Measurements from ENCODE around the gene MCUR1. TPM values are rescaled to one million over a fixed set of nuclear protein-coding genes. Genes with fewer than 3 reads are reported as not detected.

The MCUR1 gene
- total and polyA plus RNA-seq, 2 donors (not counting 1 experiment from before 2014, with no cell fraction given) = 6.3 to 12.4 TPM

- Histone ChIP-seq H3K4me1 (ENCODE audit: control insufficient read depth, extremely low read depth, insufficient read depth, low read length) (no peaks in the 10 kb centered on the region), H3K9me3 (ENCODE audit: control insufficient read depth, insufficient read depth, low read depth, low read length) (no peaks in the 10 kb centered on the region), H3K4me2 (ENCODE audit: extremely low read depth, insufficient read depth, low read length) (peak overlapping the region; percentile 44), H3K4me3 (replicated peaks in 1 of 4; ENCODE audit: control extremely low read depth in 1 of 4, insufficient read depth in 1 of 4, low read depth in 3 of 4, low read length in 4 of 4) (peak overlapping the region in 2 of 4 experiments; percentile 17 to 37), H3K36me3 (ENCODE audit: control insufficient read depth, insufficient read depth, low read length) (no peaks in the 10 kb centered on the region), H3K27me3 (ENCODE audit: control insufficient read depth, insufficient read depth, low read length) (no peaks in the 10 kb centered on the region), H3K9ac (ENCODE audit: insufficient read depth, low read length) (no peak overlapping the region), H2AFZ (ENCODE audit: low read length) (no peak overlapping the region), H3K27ac (ENCODE audit: insufficient read depth, low read length) (no peak overlapping the region), H3K79me2 (ENCODE audit: control insufficient read depth, insufficient read depth, low read length) (no peaks in the 10 kb centered on the region), H4K20me1 (ENCODE audit: control insufficient read depth, extremely low read depth, insufficient read depth, low read length) (no peaks in the 10 kb centered on the region)
- DNase-seq (ENCODE audit: low read depth in 2 of 2) = peak in 1 of 2 donors; percentile 13
- no peak for TF ChIP-seq EZH2 (IDR thresholded peaks at IDR 0.05; ENCODE audit: low read length, missing control alignments)
- TF ChIP-seq, protein P1, sequence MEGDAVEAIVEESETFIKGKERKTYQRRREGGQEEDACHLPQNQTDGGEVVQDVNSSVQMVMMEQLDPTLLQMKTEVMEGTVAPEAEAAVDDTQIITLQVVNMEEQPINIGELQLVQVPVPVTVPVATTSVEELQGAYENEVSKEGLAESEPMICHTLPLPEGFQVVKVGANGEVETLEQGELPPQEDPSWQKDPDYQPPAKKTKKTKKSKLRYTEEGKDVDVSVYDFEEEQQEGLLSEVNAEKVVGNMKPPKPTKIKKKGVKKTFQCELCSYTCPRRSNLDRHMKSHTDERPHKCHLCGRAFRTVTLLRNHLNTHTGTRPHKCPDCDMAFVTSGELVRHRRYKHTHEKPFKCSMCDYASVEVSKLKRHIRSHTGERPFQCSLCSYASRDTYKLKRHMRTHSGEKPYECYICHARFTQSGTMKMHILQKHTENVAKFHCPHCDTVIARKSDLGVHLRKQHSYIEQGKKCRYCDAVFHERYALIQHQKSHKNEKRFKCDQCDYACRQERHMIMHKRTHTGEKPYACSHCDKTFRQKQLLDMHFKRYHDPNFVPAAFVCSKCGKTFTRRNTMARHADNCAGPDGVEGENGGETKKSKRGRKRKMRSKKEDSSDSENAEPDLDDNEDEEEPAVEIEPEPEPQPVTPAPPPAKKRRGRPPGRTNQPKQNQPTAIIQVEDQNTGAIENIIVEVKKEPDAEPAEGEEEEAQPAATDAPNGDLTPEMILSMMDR (conservative IDR thresholded peaks at IDR 0.05 in 1 of 2, IDR thresholded peaks at IDR 0.05 in 1 of 2; ENCODE audit: low read depth in 1 of 2, low read length in 2 of 2) = no peak
Measured at GRCh38 chr6:13859871-13860555, 45.7 kb upstream of the MCUR1 start.

DNA sequence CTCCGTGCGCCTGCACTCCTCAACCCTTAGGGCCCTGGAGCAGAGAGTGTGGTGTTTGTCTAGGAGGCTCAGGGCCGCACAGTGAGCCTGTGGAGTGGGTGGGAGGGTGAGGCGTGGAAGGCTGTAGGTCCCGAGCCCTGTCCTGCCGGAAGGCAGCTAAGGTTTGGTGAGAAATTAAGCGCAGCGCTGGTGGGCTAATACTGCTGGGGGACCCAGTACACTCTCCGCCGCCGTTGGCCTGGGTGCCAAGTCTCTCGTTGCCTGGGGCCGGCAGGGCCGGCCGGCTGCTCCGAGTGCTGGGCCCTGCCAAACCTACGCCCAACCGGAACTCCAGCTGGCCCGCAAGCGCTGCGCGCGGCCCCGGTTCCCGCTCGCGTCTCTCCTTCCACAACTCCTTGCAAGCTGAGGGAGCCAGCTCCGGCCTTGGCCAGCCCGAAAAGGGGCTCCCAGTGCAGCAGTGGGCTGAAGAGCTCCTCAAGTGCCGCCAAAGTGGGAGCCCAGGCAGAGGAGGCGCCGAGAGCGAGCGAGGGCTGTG is 40.4 kb upstream of the MCUR1 start:
- Histone ChIP-seq H3K79me2 (ENCODE audit: control insufficient read depth, insufficient read depth, low read length) (no peaks in the 10 kb centered on the region), H3K27ac (ENCODE audit: insufficient read depth, low read length) (no peak overlapping the region), H3K4me1 (ENCODE audit: control insufficient read depth, extremely low read depth, insufficient read depth, low read length) (no peaks in the 10 kb centered on the region), H4K20me1 (ENCODE audit: control insufficient read depth, extremely low read depth, insufficient read depth, low read length) (no peaks in the 10 kb centered on the region), H3K4me2 (ENCODE audit: extremely low read depth, insufficient read depth, low read length) (no peak overlapping the region), H3K36me3 (ENCODE audit: control insufficient read depth, insufficient read depth, low read length) (no peaks in the 10 kb centered on the region), H3K9ac (ENCODE audit: insufficient read depth, low read length) (no peak overlapping the region), H3K27me3 (ENCODE audit: control insufficient read depth, insufficient read depth, low read length) (no peaks in the 10 kb centered on the region), H3K4me3 (replicated peaks in 1 of 4; ENCODE audit: control extremely low read depth in 1 of 4, insufficient read depth in 1 of 4, low read depth in 3 of 4, low read length in 4 of 4) (no peak overlapping the region), H2AFZ (ENCODE audit: low read length) (no peak overlapping the region), H3K9me3 (ENCODE audit: control insufficient read depth, insufficient read depth, low read depth, low read length) (no peaks in the 10 kb centered on the region)
- TF ChIP-seq, protein P1 (conservative IDR thresholded peaks at IDR 0.05 in 1 of 2, IDR thresholded peaks at IDR 0.05 in 1 of 2; ENCODE audit: low read depth in 1 of 2, low read length in 2 of 2) = no peak
- no peak for TF ChIP-seq EZH2 (IDR thresholded peaks at IDR 0.05; ENCODE audit: low read length, missing control alignments)
- DNase-seq (ENCODE audit: low read depth in 2 of 2) = no peak

- H3K27me3 ChIP-seq (ENCODE audit: control insufficient read depth, insufficient read depth, low read length) = no peaks in the 10 kb centered on the region
Measured at GRCh38 chr6:13853871-13854270, 39.5 kb upstream of the MCUR1 start.

More at GRCh38 chr6:13853871-13854270, 39.5 kb upstream of the MCUR1 start:
- H3K4me1 ChIP-seq (ENCODE audit: control insufficient read depth, extremely low read depth, insufficient read depth, low read length) = no peaks in the 10 kb centered on the region
- H2AFZ ChIP-seq (ENCODE audit: low read length) = no peak overlapping the region
- no peaks in the 10 kb centered on the region for H3K79me2 ChIP-seq (ENCODE audit: control insufficient read depth, insufficient read depth, low read length)
- TF ChIP-seq, protein P1 (conservative IDR thresholded peaks at IDR 0.05 in 1 of 2, IDR thresholded peaks at IDR 0.05 in 1 of 2; ENCODE audit: low read depth in 1 of 2, low read length in 2 of 2) = no peak
- no peak for TF ChIP-seq EZH2 (IDR thresholded peaks at IDR 0.05; ENCODE audit: low read length, missing control alignments)
- no peak overlapping the region for H3K9ac ChIP-seq (ENCODE audit: insufficient read depth, low read length)
- no peak overlapping the region for H3K4me3 ChIP-seq (replicated peaks in 1 of 4; ENCODE audit: control extremely low read depth in 1 of 4, insufficient read depth in 1 of 4, low read depth in 3 of 4, low read length in 4 of 4)
- H3K27ac ChIP-seq (ENCODE audit: insufficient read depth, low read length) = no peak overlapping the region
- no peaks in the 10 kb centered on the region for H3K36me3 ChIP-seq (ENCODE audit: control insufficient read depth, insufficient read depth, low read length)
- no peak for DNase-seq (ENCODE audit: low read depth in 2 of 2)
- H3K9me3 ChIP-seq (ENCODE audit: control insufficient read depth, insufficient read depth, low read depth, low read length) = no peaks in the 10 kb centered on the region
- H3K4me2 ChIP-seq (ENCODE audit: extremely low read depth, insufficient read depth, low read length) = no peak overlapping the region
- H4K20me1 ChIP-seq (ENCODE audit: control insufficient read depth, extremely low read depth, insufficient read depth, low read length) = no peaks in the 10 kb centered on the region

Data from fibroblast of lung (primary cell).